ENCODE results near the gene SLC25A31.

The SLC25A31 gene

DNA sequence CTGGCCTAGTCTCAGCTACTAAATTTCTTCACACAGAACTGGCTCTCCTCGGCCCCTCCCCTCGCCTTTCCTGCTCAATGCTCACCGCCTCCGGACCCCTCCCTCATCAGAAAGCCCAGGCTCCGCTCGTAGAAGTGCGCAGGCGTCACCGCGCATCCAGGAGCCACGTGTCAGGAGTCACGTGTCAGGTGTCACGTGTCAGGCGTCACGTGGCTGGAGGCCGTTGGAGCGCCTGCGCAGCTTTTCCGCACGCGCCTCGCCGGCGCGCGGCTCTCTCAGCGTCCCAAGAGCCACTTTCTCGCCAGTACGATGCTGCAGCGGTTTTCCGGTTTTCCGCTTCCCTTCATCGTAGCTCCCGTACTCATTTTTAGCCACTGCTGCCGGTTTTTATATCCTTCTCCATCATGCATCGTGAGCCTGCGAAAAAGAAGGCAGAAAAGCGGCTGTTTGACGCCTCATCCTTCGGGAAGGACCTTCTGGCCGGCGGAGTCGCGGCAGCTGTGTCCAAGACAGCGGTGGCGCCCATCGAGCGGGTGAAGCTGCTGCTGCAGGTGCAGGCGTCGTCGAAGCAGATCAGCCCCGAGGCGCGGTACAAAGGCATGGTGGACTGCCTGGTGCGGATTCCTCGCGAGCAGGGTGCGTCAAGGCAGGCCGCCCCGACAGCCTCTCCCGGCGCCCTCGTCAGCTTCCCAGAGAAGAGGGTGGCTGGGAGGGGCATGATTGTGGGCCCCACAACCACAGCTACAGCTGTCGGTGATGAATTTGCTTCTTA, at the start of gene SLC25A31:
Gene SLC25A31 (plus strand): TSS at position 259 of the 772 bp plus-strand sequence. CDS start 146 bp downstream, at position 405.
- Mint-ChIP-seq H3K4me3 (no peak within 1 kb of the TSS), H3K9me3 (no peaks in the 10 kb centered on the region), H3K27me3 (no peaks in the 10 kb centered on the region), H3K4me1 (no peaks in the 10 kb centered on the region), H3K36me3 (ENCODE audit: insufficient read depth) (no peaks in the 10 kb centered on the region), H3K27ac (ENCODE audit: low read depth) (no peak within 1 kb of the TSS)
- ATAC-seq (replicated peaks; ENCODE audit: extremely low read depth, poor library complexity, severe bottlenecking) (no peak), DNase-seq (ENCODE audit: low spot score in 2 of 2) (no peak)

- no peak overlapping the region for H3K27ac Mint-ChIP-seq (ENCODE audit: low read depth)
- H3K4me3 Mint-ChIP-seq = no peak overlapping the region
- H3K27me3 Mint-ChIP-seq = no peaks in the 10 kb centered on the region
- no peak for ATAC-seq (replicated peaks; ENCODE audit: extremely low read depth, poor library complexity, severe bottlenecking)
- no peaks in the 10 kb centered on the region for H3K36me3 Mint-ChIP-seq (ENCODE audit: insufficient read depth)
- peaks cover 5% of the 10 kb centered on the region for H3K9me3 Mint-ChIP-seq
- no peaks in the 10 kb centered on the region for H3K4me1 Mint-ChIP-seq
- DNase-seq (ENCODE audit: low spot score in 2 of 2) = no peak
These were observed 44.9 kb upstream of the SLC25A31 start for GRCh38 chr4:127685292-127685691.

DNA sequence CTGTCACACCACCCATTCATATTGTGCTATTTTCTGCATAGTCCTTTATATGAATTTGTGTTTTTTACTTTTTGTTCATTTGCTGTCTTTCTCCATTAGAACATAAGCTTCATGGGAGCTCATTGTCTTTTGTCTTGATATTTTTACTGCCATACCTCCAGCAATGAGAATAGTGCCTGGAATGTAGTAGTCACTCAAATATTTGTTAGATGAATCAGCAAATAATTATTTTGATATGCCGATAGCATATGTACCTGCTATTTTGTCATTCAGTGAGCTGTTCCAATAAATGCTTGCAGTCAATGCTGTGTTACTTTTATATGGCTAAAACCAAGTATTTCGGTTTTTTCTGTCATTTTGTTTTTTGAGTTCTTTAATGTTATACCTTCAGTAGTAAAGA, 43.5 kb upstream of the SLC25A31 start:
- Mint-ChIP-seq H3K4me3 (no peak overlapping the region), H3K4me1 (no peaks in the 10 kb centered on the region), H3K27me3 (no peaks in the 10 kb centered on the region), H3K9me3 (peaks cover 5% of the 10 kb centered on the region), H3K36me3 (ENCODE audit: insufficient read depth) (no peaks in the 10 kb centered on the region), H3K27ac (ENCODE audit: low read depth) (no peak overlapping the region)
- DNase-seq (ENCODE audit: low spot score in 2 of 2) (no peak), ATAC-seq (replicated peaks; ENCODE audit: extremely low read depth, poor library complexity, severe bottlenecking) (no peak)

DNA sequence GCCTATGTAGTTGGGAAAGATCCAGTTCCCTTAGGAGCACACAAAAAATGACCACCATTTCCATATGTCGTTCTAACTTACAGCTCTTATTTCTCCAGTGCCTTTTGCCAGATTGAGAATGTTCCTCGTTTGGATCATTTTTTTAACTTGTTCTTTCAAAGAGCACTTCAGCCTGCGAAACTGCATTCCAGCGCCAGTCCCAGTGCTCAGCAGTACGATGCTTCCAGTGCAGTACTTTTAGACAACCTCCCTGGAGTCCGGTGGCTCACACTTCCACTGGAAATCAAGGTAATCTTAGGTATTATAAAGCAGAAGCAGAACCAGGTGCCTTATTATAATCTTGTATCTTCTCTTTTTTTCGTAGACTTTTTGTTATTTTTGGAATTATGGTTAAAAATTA, 42.6 kb upstream of the SLC25A31 start:
- Mint-ChIP-seq H3K4me1 (no peaks in the 10 kb centered on the region), H3K27ac (ENCODE audit: low read depth) (no peak overlapping the region), H3K27me3 (no peaks in the 10 kb centered on the region), H3K9me3 (peaks cover 9% of the 10 kb centered on the region), H3K36me3 (ENCODE audit: insufficient read depth) (no peaks in the 10 kb centered on the region), H3K4me3 (no peak overlapping the region)
- ATAC-seq (replicated peaks; ENCODE audit: extremely low read depth, poor library complexity, severe bottlenecking) = no peak
- DNase-seq (ENCODE audit: low spot score in 2 of 2) = no peak

DNA sequence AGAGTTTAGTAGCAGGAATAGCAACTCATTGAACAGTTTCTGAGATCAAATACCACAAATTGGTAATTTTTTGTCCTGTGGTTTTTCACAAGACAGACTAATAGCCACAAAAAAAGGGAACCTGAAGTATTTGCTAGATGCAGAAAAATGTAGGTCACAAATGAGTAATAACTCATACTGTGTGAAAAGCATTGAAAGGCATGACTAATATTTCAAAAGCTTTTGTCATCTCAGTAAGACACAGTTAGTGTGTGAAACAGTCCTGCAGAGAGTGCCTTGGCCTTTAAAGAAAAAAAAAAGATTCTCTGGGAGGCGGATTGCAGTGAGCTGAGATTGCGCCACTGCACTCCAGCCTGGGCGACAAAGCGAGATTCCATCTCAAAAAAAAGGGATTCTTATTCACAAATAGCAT, 31.4 kb upstream of the SLC25A31 start:
- H3K4me3 Mint-ChIP-seq = no peak overlapping the region
- no peaks in the 10 kb centered on the region for H3K4me1 Mint-ChIP-seq
- DNase-seq (ENCODE audit: low spot score in 2 of 2) (no peak), ATAC-seq (replicated peaks; ENCODE audit: extremely low read depth, poor library complexity, severe bottlenecking) (no peak)
- peaks cover 11% of the 10 kb centered on the region for H3K9me3 Mint-ChIP-seq
- no peaks in the 10 kb centered on the region for H3K36me3 Mint-ChIP-seq (ENCODE audit: insufficient read depth)
- H3K27me3 Mint-ChIP-seq = peaks cover 10% of the 10 kb centered on the region
- no peak overlapping the region for H3K27ac Mint-ChIP-seq (ENCODE audit: low read depth)

DNA sequence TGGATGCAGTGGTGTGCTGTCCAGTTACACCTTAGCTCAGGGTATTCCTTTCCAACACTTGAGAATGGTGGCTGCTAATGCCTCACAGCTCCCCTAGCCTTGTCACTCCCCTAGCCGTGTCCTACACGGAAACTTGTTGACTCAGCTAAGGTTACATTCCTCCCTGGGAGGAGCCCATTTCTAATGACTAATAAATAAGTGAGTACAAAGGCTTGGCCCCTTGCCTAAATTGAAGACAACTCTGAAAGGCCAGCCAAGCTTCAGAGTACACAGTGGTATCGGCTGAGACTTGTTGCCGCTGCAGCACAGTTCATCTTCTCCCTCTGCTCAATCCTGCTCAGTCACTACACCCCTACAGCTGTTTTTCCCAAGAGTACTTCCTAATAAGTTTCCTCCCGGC, 21.2 kb upstream of the SLC25A31 start:
- H3K4me3 Mint-ChIP-seq = no peak overlapping the region
- H3K27me3 Mint-ChIP-seq = no peaks in the 10 kb centered on the region
- ATAC-seq (replicated peaks; ENCODE audit: extremely low read depth, poor library complexity, severe bottlenecking) = no peak
- H3K36me3 Mint-ChIP-seq (ENCODE audit: insufficient read depth) = no peaks in the 10 kb centered on the region
- no peak overlapping the region for H3K27ac Mint-ChIP-seq (ENCODE audit: low read depth)
- H3K9me3 Mint-ChIP-seq = no peaks in the 10 kb centered on the region
- DNase-seq (ENCODE audit: low spot score in 2 of 2) = no peak
- H3K4me1 Mint-ChIP-seq = no peaks in the 10 kb centered on the region

GRCh38 chr4:127709456-127709855, 20.7 kb upstream of the SLC25A31 start:
- DNase-seq (ENCODE audit: low spot score in 2 of 2) = no peak
- no peak overlapping the region for H3K4me3 Mint-ChIP-seq
- no peak overlapping the region for H3K27ac Mint-ChIP-seq (ENCODE audit: low read depth)
- H3K9me3 Mint-ChIP-seq = no peaks in the 10 kb centered on the region
- H3K27me3 Mint-ChIP-seq = no peaks in the 10 kb centered on the region
- ATAC-seq (replicated peaks; ENCODE audit: extremely low read depth, poor library complexity, severe bottlenecking) = no peak
- H3K36me3 Mint-ChIP-seq (ENCODE audit: insufficient read depth) = no peaks in the 10 kb centered on the region
- no peaks in the 10 kb centered on the region for H3K4me1 Mint-ChIP-seq

- Mint-ChIP-seq H3K4me3 (no peak overlapping the region), H3K4me1 (no peaks in the 10 kb centered on the region), H3K36me3 (ENCODE audit: insufficient read depth) (no peaks in the 10 kb centered on the region)
These were observed 1.2 kb downstream of the SLC25A31 start for GRCh38 chr4:127731406-127731805.

GRCh38 chr4:127732623-127733328, 2.6 kb downstream of the SLC25A31 start:
- no peaks in the 10 kb centered on the region for H3K9me3 Mint-ChIP-seq

More at GRCh38 chr4:127731406-127731805, 1.2 kb downstream of the SLC25A31 start:
- H3K27me3 Mint-ChIP-seq = no peaks in the 10 kb centered on the region
- no peaks in the 10 kb centered on the region for H3K9me3 Mint-ChIP-seq
- ATAC-seq (replicated peaks; ENCODE audit: extremely low read depth, poor library complexity, severe bottlenecking) (no peak), DNase-seq (ENCODE audit: low spot score in 2 of 2) (no peak)
- H3K27ac Mint-ChIP-seq (ENCODE audit: low read depth) = no peak overlapping the region

GRCh38 chr4:127734976-127735375, 4.8 kb downstream of the SLC25A31 start:
- no peak for ATAC-seq (replicated peaks; ENCODE audit: extremely low read depth, poor library complexity, severe bottlenecking)
- Mint-ChIP-seq H3K27me3 (no peaks in the 10 kb centered on the region), H3K9me3 (no peaks in the 10 kb centered on the region), H3K36me3 (ENCODE audit: insufficient read depth) (no peaks in the 10 kb centered on the region), H3K27ac (ENCODE audit: low read depth) (no peak overlapping the region), H3K4me3 (no peak overlapping the region), H3K4me1 (no peaks in the 10 kb centered on the region)
- no peak for DNase-seq (ENCODE audit: low spot score in 2 of 2)

More at GRCh38 chr4:127732623-127733328, 2.6 kb downstream of the SLC25A31 start:
- H3K4me1 Mint-ChIP-seq = no peaks in the 10 kb centered on the region
- no peaks in the 10 kb centered on the region for H3K27me3 Mint-ChIP-seq
- no peak overlapping the region for H3K27ac Mint-ChIP-seq (ENCODE audit: low read depth)
- H3K36me3 Mint-ChIP-seq (ENCODE audit: insufficient read depth) = no peaks in the 10 kb centered on the region
- H3K4me3 Mint-ChIP-seq = no peak overlapping the region
- ATAC-seq (replicated peaks; ENCODE audit: extremely low read depth, poor library complexity, severe bottlenecking) (no peak), DNase-seq (ENCODE audit: low spot score in 2 of 2) (no peak)

GRCh38 chr4:127737295-127737694, 7.1 kb downstream of the SLC25A31 start:
- Mint-ChIP-seq H3K27me3 (no peaks in the 10 kb centered on the region), H3K9me3 (no peaks in the 10 kb centered on the region), H3K4me1 (no peaks in the 10 kb centered on the region), H3K27ac (ENCODE audit: low read depth) (no peak overlapping the region), H3K36me3 (ENCODE audit: insufficient read depth) (peaks cover 1% of the 10 kb centered on the region), H3K4me3 (no peak overlapping the region)
- ATAC-seq (replicated peaks; ENCODE audit: extremely low read depth, poor library complexity, severe bottlenecking) (no peak), DNase-seq (ENCODE audit: low spot score in 2 of 2) (no peak)

DNA sequence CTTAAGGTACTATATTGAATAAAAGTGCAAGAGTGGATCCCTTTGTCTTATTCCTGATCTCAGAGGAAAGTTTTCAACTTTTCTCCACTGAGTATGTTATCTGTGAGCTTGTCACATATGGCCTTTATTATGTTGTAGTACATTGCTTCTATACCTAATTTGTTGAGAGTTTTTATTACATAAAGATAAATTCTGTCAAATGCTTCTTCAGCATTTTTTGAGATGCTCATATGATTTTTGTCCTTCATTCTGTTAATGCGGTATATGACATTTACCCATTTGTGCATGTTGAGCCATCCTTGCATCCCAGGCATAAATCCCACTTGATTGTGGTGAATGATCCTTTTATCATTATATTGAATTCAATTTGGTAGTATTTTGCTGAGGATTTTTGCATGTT, 11.0 kb downstream of the SLC25A31 start:
- ATAC-seq (replicated peaks; ENCODE audit: extremely low read depth, poor library complexity, severe bottlenecking) (no peak), DNase-seq (ENCODE audit: low spot score in 2 of 2) (no peak)
- peaks cover 1% of the 10 kb centered on the region for H3K36me3 Mint-ChIP-seq (ENCODE audit: insufficient read depth)
- no peaks in the 10 kb centered on the region for H3K9me3 Mint-ChIP-seq
- peaks cover 14% of the 10 kb centered on the region for H3K27me3 Mint-ChIP-seq
- no peak overlapping the region for H3K27ac Mint-ChIP-seq (ENCODE audit: low read depth)
- no peak overlapping the region for H3K4me3 Mint-ChIP-seq
- H3K4me1 Mint-ChIP-seq = no peaks in the 10 kb centered on the region

- Mint-ChIP-seq H3K27me3 (peaks cover 36% of the 10 kb centered on the region), H3K4me1 (no peaks in the 10 kb centered on the region), H3K9me3 (no peaks in the 10 kb centered on the region), H3K27ac (ENCODE audit: low read depth) (no peak overlapping the region), H3K36me3 (ENCODE audit: insufficient read depth) (no peaks in the 10 kb centered on the region), H3K4me3 (no peak overlapping the region)
- DNase-seq (ENCODE audit: low spot score in 2 of 2) (no peak), ATAC-seq (replicated peaks; ENCODE audit: extremely low read depth, poor library complexity, severe bottlenecking) (no peak)
These were observed 17.7 kb downstream of the SLC25A31 start for GRCh38 chr4:127747883-127748282.

All from central memory CD8-positive, alpha-beta T cell (primary cell).